Measurements from ENCODE around the gene TTBK1. TPM values are rescaled to one million over a fixed set of nuclear protein-coding genes. Genes with fewer than 3 reads are reported as not detected.

TTBK1 gene
- total RNA-seq, 2 donors from 2014 or later: 0.26 to 0.33 TPM

DNA sequence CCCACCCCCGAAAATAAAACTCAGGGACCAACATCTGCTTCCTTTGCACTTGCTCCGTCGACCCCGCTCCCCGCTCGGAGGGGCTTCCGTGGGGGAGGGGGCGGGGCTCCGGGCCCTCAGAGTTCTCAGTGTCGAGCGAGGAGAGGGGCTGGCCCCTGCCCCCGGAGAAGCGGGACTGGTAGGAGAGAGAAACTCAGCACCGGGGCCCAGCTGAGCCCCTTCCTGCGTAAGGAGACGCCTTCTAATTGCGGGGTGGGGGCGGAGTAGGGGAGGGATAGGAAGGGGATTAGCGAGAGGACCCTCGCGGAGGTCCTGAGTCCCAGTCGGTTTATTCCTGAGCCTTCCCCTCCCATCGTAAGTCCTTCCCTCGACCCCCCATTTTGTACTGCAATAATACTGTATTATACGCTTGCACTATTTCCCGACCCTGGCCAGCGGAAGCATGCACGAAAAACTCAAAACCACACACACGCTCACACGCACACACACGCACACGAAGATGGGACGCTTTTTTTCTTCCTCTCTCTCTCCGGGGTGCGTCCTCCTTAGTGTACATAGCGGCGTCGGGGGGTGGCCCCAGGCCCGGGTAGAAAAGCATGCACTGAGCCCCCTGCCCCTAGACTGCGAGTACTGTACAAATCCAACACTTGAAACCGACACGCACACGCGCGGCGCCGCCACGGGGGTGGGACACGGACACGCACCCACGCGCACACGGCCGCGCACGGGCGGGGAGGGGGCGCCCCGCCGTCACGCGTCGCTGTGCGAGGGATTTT lies 32.7 kb downstream of the TTBK1 start:
- no peak overlapping the region for H3K27ac ChIP-seq
- TF ChIP-seq POLR2A (IDR thresholded peaks at IDR 0.05): no peak
- TF ChIP-seq, protein P1, sequence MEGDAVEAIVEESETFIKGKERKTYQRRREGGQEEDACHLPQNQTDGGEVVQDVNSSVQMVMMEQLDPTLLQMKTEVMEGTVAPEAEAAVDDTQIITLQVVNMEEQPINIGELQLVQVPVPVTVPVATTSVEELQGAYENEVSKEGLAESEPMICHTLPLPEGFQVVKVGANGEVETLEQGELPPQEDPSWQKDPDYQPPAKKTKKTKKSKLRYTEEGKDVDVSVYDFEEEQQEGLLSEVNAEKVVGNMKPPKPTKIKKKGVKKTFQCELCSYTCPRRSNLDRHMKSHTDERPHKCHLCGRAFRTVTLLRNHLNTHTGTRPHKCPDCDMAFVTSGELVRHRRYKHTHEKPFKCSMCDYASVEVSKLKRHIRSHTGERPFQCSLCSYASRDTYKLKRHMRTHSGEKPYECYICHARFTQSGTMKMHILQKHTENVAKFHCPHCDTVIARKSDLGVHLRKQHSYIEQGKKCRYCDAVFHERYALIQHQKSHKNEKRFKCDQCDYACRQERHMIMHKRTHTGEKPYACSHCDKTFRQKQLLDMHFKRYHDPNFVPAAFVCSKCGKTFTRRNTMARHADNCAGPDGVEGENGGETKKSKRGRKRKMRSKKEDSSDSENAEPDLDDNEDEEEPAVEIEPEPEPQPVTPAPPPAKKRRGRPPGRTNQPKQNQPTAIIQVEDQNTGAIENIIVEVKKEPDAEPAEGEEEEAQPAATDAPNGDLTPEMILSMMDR (IDR thresholded peaks at IDR 0.05): no peak
- peaks cover 7% of the 10 kb centered on the region for H3K4me1 ChIP-seq
- no peaks in the 10 kb centered on the region for H3K36me3 ChIP-seq (replicated peaks in 1 of 2; ENCODE audit: insufficient read depth in 1 of 2, low read depth in 2 of 2)
- no peak for ATAC-seq
- intact Hi-C loops (cut with DNase I): no loop called here
- no peak for DNase-seq
- no peak overlapping the region for H3K4me3 ChIP-seq
- 36 to 55% methylated on average over 28 to 64 of the region's 64 CpGs for WGBS, 2 donors
- no peaks in the 10 kb centered on the region for H3K27me3 ChIP-seq
- H3K9me3 ChIP-seq: no peaks in the 10 kb centered on the region

DNA sequence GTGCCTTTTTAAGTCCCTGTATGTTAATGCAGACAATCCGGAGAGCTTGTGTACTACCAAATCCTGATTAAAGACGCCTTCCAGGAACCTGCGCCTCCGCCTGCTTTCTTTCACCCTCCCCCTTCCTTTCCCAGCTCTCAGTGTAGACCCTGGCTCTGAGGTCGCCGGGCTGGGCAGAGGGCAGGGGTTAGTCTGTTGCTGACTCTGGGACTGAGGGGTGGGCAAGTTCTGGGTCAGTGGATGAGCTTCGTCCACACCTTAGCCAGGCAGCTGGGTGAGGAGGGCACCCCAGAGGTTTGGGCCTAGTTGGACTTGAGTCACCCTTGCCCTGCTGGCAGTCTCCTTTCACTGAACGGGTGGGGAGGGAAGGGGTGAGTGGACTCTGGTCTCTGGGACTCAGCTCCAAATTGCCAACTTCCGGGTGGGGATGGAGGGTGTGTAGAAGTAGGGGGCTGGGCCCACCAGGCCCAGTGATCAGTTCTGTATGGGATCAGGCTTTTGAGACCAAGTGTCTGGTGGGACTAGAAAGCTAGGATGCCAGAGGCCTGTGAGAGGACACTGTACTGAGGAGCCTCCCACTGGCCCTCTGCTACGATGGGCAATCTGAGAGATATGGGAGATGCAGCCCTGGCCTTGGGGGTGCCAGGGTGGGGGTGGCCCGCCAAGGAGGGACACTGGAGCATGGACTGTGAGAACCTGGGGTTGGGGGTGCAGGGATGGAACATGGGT lies 33.5 kb downstream of the TTBK1 start:
- Histone ChIP-seq H3K27ac (no peak overlapping the region), H3K9me3 (no peaks in the 10 kb centered on the region), H3K36me3 (replicated peaks in 1 of 2; ENCODE audit: insufficient read depth in 1 of 2, low read depth in 2 of 2) (no peaks in the 10 kb centered on the region), H3K4me1 (peaks cover 7% of the 10 kb centered on the region), H3K4me3 (no peak overlapping the region), H3K27me3 (no peaks in the 10 kb centered on the region)
- intact Hi-C loops (cut with DNase I): no loop called here
- TF ChIP-seq, protein P1 (IDR thresholded peaks at IDR 0.05): no peak
- TF ChIP-seq POLR2A (IDR thresholded peaks at IDR 0.05): no peak
- DNase-seq (no peak), ATAC-seq (no peak)
- 85 to 96% methylated on average over 10 of the region's 11 CpGs for WGBS, 2 donors

DNA sequence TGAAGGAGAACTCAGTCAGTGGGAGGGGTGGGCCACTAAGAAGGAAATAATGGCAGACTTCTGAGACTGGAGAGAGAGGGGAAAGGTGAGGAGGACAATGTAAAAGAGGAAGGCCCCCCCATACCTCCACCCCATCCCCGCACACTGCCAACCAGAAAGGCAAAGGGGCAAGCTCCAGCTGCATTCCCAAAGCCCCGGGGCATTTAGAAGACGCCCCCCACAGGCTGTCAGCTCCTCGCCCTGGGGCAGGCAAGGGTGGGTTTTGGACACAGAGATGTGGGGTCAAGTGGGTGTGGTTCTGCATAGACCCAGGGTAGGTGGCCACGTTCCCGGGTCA lies 34.0 kb downstream of the TTBK1 start:
- intact Hi-C loops (cut with DNase I): no loop called here
- Histone ChIP-seq H3K36me3 (replicated peaks in 1 of 2; ENCODE audit: insufficient read depth in 1 of 2, low read depth in 2 of 2) (no peaks in the 10 kb centered on the region), H3K4me3 (no peak overlapping the region), H3K4me1 (peaks cover 7% of the 10 kb centered on the region), H3K27me3 (no peaks in the 10 kb centered on the region), H3K9me3 (no peaks in the 10 kb centered on the region), H3K27ac (no peak overlapping the region)
- DNase-seq (no peak), ATAC-seq (no peak)
- whole genome bisulfite sequencing, 2 donors: 93 to 95% methylated on average over 3 to 6 of the region's 6 CpGs
- TF ChIP-seq, protein P1 (IDR thresholded peaks at IDR 0.05): no peak
- TF ChIP-seq POLR2A (IDR thresholded peaks at IDR 0.05): no peak

DNA sequence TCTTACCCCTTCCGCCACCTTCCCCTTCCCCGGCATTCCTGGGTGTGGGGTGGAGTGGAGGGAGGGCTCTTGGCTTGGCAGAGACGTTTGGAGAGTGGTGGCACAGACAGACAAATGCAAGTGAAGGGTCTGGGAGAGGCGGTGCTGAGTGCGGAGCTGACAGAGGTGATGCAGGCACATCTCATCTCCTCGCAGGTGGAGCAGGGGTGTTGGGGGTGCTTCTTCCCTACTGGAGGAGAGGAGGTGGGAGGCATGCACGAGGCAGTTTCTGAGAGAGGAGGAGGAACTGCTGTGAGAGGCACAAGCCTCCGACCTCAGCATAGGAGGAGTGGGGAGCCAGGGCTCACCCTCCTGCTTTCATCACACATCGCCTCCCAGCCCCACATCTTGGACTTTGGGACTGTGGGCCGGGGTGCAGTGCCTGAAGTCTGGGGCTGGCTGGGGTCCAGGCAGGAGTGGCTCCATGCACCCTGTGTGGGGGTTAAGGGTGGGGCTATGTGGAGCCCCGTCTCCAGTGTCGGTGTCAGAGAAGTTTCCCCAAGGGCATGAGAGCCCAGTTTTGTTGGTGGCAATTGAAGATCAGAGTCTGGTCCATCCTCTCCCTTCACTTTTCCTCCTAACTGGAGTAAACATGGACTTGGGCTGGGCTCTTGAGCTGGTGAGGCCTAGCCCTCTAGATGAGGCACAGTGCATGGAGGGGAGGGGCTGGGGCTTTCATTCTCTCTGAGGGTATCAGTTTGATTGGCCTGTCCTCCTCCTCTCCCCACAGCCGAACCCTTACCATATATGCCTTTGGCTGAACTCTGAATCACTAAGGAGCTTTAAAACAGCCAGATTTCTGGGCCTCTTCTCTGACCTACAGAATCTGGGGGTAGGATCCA lies 34.6 kb downstream of the TTBK1 start:
- no peaks in the 10 kb centered on the region for H3K36me3 ChIP-seq (replicated peaks in 1 of 2; ENCODE audit: insufficient read depth in 1 of 2, low read depth in 2 of 2)
- H3K9me3 ChIP-seq: no peaks in the 10 kb centered on the region
- H3K4me3 ChIP-seq: no peak overlapping the region
- TF ChIP-seq POLR2A (IDR thresholded peaks at IDR 0.05): no peak
- TF ChIP-seq, protein P1 (IDR thresholded peaks at IDR 0.05): no peak
- no peak overlapping the region for H3K27ac ChIP-seq
- no peaks in the 10 kb centered on the region for H3K27me3 ChIP-seq
- peaks cover 7% of the 10 kb centered on the region for H3K4me1 ChIP-seq
- WGBS, 2 donors: 82 to 85% methylated on average over 13 of the region's 13 CpGs
- ATAC-seq: no peak
- DNase-seq: no peak
- intact Hi-C loops (cut with DNase I): no loop called here

Data from body of pancreas (tissue), 4 donors.